OCI-LY7 (cell line): Measurements from ENCODE around the gene NTM. TPM values are rescaled to one million over a fixed set of nuclear protein-coding genes. Genes with fewer than 3 reads are reported as not detected.

Experiments used
- BruUV-seq: library from RNA; stranded (reverse); fragments of 400-500 nt; replicated peaks from 2 replicates; lab custom pipeline; 2021; lab: Mats Ljungman, UMichigan
- CTCF ChIA-PET: fragments of 300-600 bp; sonication (Branson Sonifier 250); formaldehyde crosslinking; loops from one replicate; lab custom pipeline; 2022; ENCODE audit warnings: antibody characterized with exemption; ENCODE audit not compliant: unreplicated experiment; lab: Charles Lee
- POLR2A ChIA-PET: fragments of 300-600 bp; sonication (Branson Sonifier 250); formaldehyde crosslinking; loops from one replicate; lab custom pipeline; 2022; ENCODE audit warnings: antibody characterized with exemption; lab: Charles Lee
- DNase-seq: peaks from one replicate; pipeline ENCODE4 v3.0.0-alpha.2; 2015; ENCODE audit warnings: low spot score
- H2AFZ ChIP-seq: fragments of 200-600 bp; sonication (generic), shearing (Covaris generic); 2 replicates; pipeline ENCODE4 v1.6.1; 2014; ENCODE audit warnings: mild to moderate bottlenecking, antibody characterized with exemption, low read length, moderate library complexity
- H3K27ac ChIP-seq: fragments of 200-600 bp; sonication (generic); 2 replicates; pipeline ENCODE4 v1.5.1; 2014; ENCODE audit warnings: mixed run types, low read depth, mild to moderate bottlenecking, moderate library complexity, low read length, inconsistent platforms; ENCODE audit not compliant: poor library complexity, severe bottlenecking
- H3K36me3 ChIP-seq: fragments of 200-600 bp; sonication (generic); 2 replicates; pipeline ENCODE4 v1.6.1; 2014; ENCODE audit warnings: mild to moderate bottlenecking, antibody characterized with exemption, low read length, moderate library complexity, mixed read lengths; ENCODE audit not compliant: insufficient read depth
- H3K4me1 ChIP-seq: fragments of 200-600 bp; sonication (generic); 2 replicates; pipeline ENCODE4 v1.5.1; 2014; ENCODE audit warnings: mild to moderate bottlenecking, low read length; ENCODE audit not compliant: insufficient read depth, poor library complexity, severe bottlenecking
- H3K4me2 ChIP-seq: fragments of 200-600 bp; sonication (generic); 2 replicates; pipeline ENCODE4 v1.6.1; 2014; ENCODE audit warnings: mild to moderate bottlenecking, low read length
- H3K4me3 ChIP-seq: fragments of 200-600 bp; sonication (generic); 2 replicates; pipeline ENCODE4 v1.5.1; 2014; ENCODE audit warnings: mild to moderate bottlenecking, low read depth, low read length; ENCODE audit not compliant: poor library complexity, severe bottlenecking
- H3K79me2 ChIP-seq: fragments of 200-600 bp; sonication (generic); 2 replicates; pipeline ENCODE4 v1.6.1; 2016; ENCODE audit warnings: low read depth, mild to moderate bottlenecking, low read length, moderate library complexity, mixed read lengths; ENCODE audit not compliant: insufficient read depth
- H3K9me2 ChIP-seq: fragments of 200-600 bp; sonication (generic); 2 replicates; pipeline ENCODE4 v1.6.1; 2016; ENCODE audit warnings: mild to moderate bottlenecking, low read length, mixed read lengths; ENCODE audit not compliant: insufficient read depth
- H3K9me3 ChIP-seq: fragments of 200-600 bp; sonication (generic); 2 replicates; pipeline ENCODE4 v1.6.1; 2014; ENCODE audit warnings: mild to moderate bottlenecking, mixed run types, low read length, mixed read lengths
- H4K20me1 ChIP-seq: fragments of 200-600 bp; sonication (generic); 2 replicates; pipeline ENCODE4 v1.6.1; 2014; ENCODE audit warnings: mild to moderate bottlenecking, antibody characterized with exemption, low read length, moderate library complexity, mixed read lengths; ENCODE audit not compliant: insufficient read depth
- EZH2phosphoT487 ChIP-seq: fragments of 200-600 bp; sonication (generic); IDR thresholded peaks from 2 replicates; pipeline ENCODE4 v1.6.1; 2018; ENCODE audit warnings: low read depth, borderline replicate concordance, mild to moderate bottlenecking, mixed run types, antibody characterized with exemption, low read length, moderate library complexity, mixed read lengths
- intact Hi-C: fragments of 100-400 bp; cut with micrococcal nuclease; formaldehyde crosslinking; loops from one replicate; pipeline ENCODE4 v1.10.0; 2022; ENCODE audit not compliant: unreplicated experiment
- small RNA-seq: library from RNA; depleted of rRNA; stranded (forward); fragments of <200 nt; gene quantifications from one replicate; pipeline ENCODE3, GENCODE V24; 2014
- total RNA-seq, 2 experiments: library from RNA; depleted of rRNA in 1 of 2; stranded (reverse); fragments of >200 nt in 1 of 2; shearing (Covaris generic) in 1 of 2; gene quantifications; 2 replicates each; pipeline ENCODE4 v1.2.3, GENCODE V29; 2014 to 2022
- TF ChIP-seq, protein P1 (sequence below): fragments of 200-600 bp; sonication (generic); conservative IDR thresholded peaks from 2 replicates; pipeline ENCODE4 v1.5.1; 2014; ENCODE audit warnings: mild to moderate bottlenecking, antibody characterized with exemption, low read length, moderate library complexity, mixed read lengths

NTM gene
- total RNA-seq, 2 experiments from 2014 or later, result not detected

DNA sequence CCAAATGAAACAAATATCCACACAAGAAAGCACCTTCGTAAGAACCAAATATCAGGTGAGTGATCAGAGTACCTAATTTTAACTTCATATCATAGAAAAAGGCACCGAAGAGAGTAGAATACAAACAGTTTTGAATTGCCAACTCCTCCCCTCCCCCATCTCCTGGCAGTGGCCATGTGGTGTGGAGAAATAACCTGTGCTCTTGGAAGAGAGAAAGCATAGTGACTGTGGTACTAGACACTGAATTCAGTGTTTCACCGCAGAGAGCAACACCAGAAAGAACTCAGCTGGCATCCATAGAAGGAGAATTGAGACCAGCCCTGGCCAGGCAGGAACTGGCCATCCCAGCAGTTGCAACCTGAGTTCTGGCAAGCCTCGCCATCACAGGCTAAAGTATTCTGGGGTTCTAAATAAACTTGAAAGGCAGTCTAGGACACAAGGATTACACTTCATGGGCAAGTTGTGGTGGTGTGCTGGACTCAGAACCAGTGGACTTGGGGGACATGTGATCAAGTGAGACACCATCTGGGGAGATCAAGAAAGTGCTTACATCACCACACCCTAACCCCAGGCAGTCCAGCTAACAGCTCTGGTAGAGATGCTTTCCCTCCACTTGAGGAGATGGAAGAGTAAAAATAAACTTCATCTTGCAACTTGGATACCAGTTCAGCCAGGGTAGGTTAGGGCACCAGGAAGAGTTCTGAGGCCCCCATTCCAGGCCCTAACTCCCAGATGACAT lies 1003.2 kb downstream of the NTM start:
- H3K79me2 ChIP-seq, result no peaks in the 10 kb centered on the region
- TF ChIP-seq, protein P1, sequence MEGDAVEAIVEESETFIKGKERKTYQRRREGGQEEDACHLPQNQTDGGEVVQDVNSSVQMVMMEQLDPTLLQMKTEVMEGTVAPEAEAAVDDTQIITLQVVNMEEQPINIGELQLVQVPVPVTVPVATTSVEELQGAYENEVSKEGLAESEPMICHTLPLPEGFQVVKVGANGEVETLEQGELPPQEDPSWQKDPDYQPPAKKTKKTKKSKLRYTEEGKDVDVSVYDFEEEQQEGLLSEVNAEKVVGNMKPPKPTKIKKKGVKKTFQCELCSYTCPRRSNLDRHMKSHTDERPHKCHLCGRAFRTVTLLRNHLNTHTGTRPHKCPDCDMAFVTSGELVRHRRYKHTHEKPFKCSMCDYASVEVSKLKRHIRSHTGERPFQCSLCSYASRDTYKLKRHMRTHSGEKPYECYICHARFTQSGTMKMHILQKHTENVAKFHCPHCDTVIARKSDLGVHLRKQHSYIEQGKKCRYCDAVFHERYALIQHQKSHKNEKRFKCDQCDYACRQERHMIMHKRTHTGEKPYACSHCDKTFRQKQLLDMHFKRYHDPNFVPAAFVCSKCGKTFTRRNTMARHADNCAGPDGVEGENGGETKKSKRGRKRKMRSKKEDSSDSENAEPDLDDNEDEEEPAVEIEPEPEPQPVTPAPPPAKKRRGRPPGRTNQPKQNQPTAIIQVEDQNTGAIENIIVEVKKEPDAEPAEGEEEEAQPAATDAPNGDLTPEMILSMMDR, result no peak
- no peak for TF ChIP-seq EZH2phosphoT487
- H2AFZ ChIP-seq, result no peak overlapping the region
- H3K9me3 ChIP-seq, result no peaks in the 10 kb centered on the region
- DNase-seq, result no peak
- POLR2A ChIA-PET, result no interaction called here
- H3K4me2 ChIP-seq, result no peak overlapping the region
- H4K20me1 ChIP-seq, result no peaks in the 10 kb centered on the region
- H3K9me2 ChIP-seq, result no peaks in the 10 kb centered on the region
- no peaks in the 10 kb centered on the region for H3K4me1 ChIP-seq
- intact Hi-C loops, result no loop called here
- H3K4me3 ChIP-seq, result no peak overlapping the region
- no peaks in the 10 kb centered on the region for H3K36me3 ChIP-seq
- CTCF ChIA-PET, result no interaction called here
- no TSS peak for BruUV-seq
- no peak overlapping the region for H3K27ac ChIP-seq

DNA sequence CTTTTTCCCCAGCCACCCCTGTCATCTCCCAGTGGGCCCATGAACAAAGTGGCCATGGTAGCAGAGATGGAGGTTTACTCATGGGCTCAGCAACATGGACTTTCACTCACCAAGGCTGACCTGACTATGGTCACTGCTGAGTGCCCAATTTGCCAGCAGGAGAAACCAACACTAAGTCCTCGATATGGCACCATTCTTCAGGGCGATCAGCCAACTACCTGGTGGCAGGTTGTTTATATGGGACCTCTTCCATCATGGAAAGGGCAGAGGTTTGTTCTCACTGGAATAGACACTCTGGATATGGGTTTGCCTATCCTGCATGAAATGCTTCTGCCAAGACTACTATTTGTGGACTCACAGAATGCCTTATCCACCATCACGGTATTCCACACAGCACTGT lies 1009.1 kb downstream of the NTM start:
- Histone ChIP-seq H3K4me3 (no peak overlapping the region), H2AFZ (no peak overlapping the region), H3K4me2 (no peak overlapping the region), H4K20me1 (no peaks in the 10 kb centered on the region), H3K4me1 (no peaks in the 10 kb centered on the region), H3K36me3 (no peaks in the 10 kb centered on the region), H3K9me2 (no peaks in the 10 kb centered on the region), H3K27ac (no peak overlapping the region), H3K79me2 (no peaks in the 10 kb centered on the region), H3K9me3 (0 out of 2 replicates have a peak, but pooled peaks cover 4% of the 10 kb centered on the region)
- CTCF ChIA-PET, result no interaction called here
- no TSS peak for BruUV-seq
- TF ChIP-seq, protein P1, result no peak
- TF ChIP-seq EZH2phosphoT487, result no peak
- no peak for DNase-seq
- POLR2A ChIA-PET, result no interaction called here
- intact Hi-C loops, result no loop called here

Small RNA genes lying within 50 kb of the gene (small RNA-seq; reads per million reads assigned to genes)
- gene RNU6ATAC12P, result not detected
